ENCODE data around the gene ZNF329. TPM values are rescaled to one million over a fixed set of nuclear protein-coding genes. Genes with fewer than 3 reads are reported as not detected.

ZNF329 gene
- total RNA-seq, 1 donor from 2014 or later: 11.1 TPM

DNA sequence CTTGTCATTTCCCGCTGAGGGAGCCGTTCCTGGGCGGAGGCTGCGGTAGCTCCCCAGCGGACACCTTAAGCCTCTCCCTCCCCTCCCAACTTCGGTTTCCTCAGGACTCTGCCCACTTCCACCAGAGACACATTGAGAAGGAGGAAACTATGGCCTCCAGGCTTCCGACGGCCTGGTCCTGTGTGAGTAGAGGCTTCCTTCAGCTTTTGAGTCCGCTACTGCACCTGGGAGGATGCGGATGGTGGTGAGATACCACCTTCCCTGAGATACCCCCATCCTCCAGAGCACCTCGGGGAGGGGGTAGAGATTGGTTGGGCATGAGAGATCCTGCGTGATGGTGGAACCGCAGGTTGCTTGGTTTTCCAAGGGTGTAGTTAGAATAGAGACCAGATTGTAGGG is 33.2 kb upstream of the ZNF329 start:
- H3K27ac ChIP-seq (ENCODE audit: low read depth, low read length): peak overlapping the region; percentile 93

DNA sequence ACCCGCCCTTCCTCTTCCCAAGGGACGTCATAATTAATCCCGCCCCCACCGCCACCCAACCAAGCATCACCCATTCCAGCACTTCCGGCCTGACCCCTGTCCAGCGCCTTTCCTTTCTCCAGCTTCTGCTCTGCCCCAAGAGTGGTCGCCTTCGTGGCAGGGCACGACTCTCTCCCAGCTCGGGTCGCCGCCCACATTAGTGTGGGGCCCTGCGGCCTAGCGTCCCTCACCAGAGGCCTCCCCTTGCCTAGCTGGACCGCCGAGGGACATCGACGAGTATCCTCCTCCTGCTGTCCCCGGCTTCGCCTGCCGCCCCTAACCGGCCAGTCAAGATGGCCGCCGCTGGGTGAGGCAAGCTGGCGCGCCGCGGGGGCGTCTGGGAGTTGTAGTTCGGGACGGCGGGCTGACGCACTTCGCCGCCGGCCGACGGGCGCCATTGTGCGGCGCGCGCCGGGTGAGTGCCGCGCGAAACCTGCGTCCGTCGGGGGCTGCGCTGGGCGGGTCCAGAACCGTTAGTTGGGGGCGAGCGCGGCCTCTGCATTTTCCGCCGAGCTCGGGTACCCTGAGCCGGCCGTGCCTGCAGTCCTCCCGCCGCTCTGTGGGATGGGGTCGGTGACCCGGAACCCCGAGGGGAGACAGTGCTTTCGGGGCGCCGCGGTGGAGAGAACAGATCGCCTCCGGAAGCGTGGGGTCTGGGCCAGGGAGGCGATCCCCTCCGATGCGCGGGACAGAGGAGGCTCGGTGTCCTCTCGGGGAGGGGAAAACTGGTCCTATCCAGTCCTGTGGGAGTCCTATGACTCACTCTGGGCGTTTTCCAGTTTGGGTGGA is 32.6 kb upstream of the ZNF329 start, which contains the start of gene ZNF274:
Gene ZNF274, plus strand, starts transcription at position 73 of the 828 bp plus-strand sequence. CDS start 905 bp downstream, outside the sequence.
- H3K79me2 ChIP-seq (ENCODE audit: insufficient read depth, low read length): peaks cover 36% of the 10 kb centered on the region
- H3K27me3 ChIP-seq (ENCODE audit: insufficient read depth, low read length): no peaks in the 10 kb centered on the region
- H4K20me1 ChIP-seq (ENCODE audit: insufficient read depth, low read length): no peaks in the 10 kb centered on the region
- H3K4me3 Mint-ChIP-seq (ENCODE audit: unreplicated experiment): peak within 1 kb of the TSS; percentile 94
- peak within 1 kb of the TSS; percentile 91 for H3K9ac ChIP-seq (ENCODE audit: low read length)
- peaks cover 55% of the 10 kb centered on the region for H3K9me3 ChIP-seq (ENCODE audit: insufficient read depth, low read depth, low read length)
- peaks cover 14% of the 10 kb centered on the region for H3K36me3 ChIP-seq (ENCODE audit: insufficient read depth, low read length)
- no peaks in the 10 kb centered on the region for H3K27me3 Mint-ChIP-seq (ENCODE audit: low read depth, unreplicated experiment)
- peak within 1 kb of the TSS; percentile 93 for H3K27ac ChIP-seq (ENCODE audit: low read depth, low read length)
- H3K36me3 Mint-ChIP-seq (ENCODE audit: low read depth, unreplicated experiment): peaks cover 61% of the 10 kb centered on the region
- H3K27ac Mint-ChIP-seq (ENCODE audit: unreplicated experiment): peak within 1 kb of the TSS; percentile 99
- DNase-seq (ENCODE audit: low read depth): peak; percentile 85
- FAIRE-seq: no peak
- peak within 1 kb of the TSS; percentile 95 for H3K4me2 ChIP-seq (ENCODE audit: low read length)
- H3K9me3 Mint-ChIP-seq (ENCODE audit: unreplicated experiment): peaks cover 79% of the 10 kb centered on the region
- H3K4me1 ChIP-seq (ENCODE audit: insufficient read depth, low read length): peaks cover 2% of the 10 kb centered on the region
- TF ChIP-seq, protein P1, sequence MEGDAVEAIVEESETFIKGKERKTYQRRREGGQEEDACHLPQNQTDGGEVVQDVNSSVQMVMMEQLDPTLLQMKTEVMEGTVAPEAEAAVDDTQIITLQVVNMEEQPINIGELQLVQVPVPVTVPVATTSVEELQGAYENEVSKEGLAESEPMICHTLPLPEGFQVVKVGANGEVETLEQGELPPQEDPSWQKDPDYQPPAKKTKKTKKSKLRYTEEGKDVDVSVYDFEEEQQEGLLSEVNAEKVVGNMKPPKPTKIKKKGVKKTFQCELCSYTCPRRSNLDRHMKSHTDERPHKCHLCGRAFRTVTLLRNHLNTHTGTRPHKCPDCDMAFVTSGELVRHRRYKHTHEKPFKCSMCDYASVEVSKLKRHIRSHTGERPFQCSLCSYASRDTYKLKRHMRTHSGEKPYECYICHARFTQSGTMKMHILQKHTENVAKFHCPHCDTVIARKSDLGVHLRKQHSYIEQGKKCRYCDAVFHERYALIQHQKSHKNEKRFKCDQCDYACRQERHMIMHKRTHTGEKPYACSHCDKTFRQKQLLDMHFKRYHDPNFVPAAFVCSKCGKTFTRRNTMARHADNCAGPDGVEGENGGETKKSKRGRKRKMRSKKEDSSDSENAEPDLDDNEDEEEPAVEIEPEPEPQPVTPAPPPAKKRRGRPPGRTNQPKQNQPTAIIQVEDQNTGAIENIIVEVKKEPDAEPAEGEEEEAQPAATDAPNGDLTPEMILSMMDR (IDR thresholded peaks at IDR 0.05; ENCODE audit: insufficient read depth, low read depth, low read length): no peak
- TF ChIP-seq EZH2 (IDR thresholded peaks at IDR 0.05; ENCODE audit: insufficient read depth, low read length): no peak
- H3K4me3 ChIP-seq (ENCODE audit: insufficient read depth, low read depth, low read length): peak within 1 kb of the TSS; percentile 76
- peak within 1 kb of the TSS; percentile 99 for H2AFZ ChIP-seq (ENCODE audit: low read depth, low read length)
- peaks cover 5% of the 10 kb centered on the region for H3K4me1 Mint-ChIP-seq (ENCODE audit: low read depth, unreplicated experiment)

More for the DNA sequence above, 33.2 kb upstream of the ZNF329 start:
- H3K36me3 ChIP-seq (ENCODE audit: insufficient read depth, low read length): peaks cover 13% of the 10 kb centered on the region
- H4K20me1 ChIP-seq (ENCODE audit: insufficient read depth, low read length): no peaks in the 10 kb centered on the region
- peak overlapping the region; percentile 99 for H2AFZ ChIP-seq (ENCODE audit: low read depth, low read length)
- H3K4me2 ChIP-seq (ENCODE audit: low read length): peak overlapping the region; percentile 95
- peak overlapping the region; percentile 99 for H3K27ac Mint-ChIP-seq (ENCODE audit: unreplicated experiment)
- peaks cover 55% of the 10 kb centered on the region for H3K9me3 ChIP-seq (ENCODE audit: insufficient read depth, low read depth, low read length)
- peaks cover 2% of the 10 kb centered on the region for H3K4me1 ChIP-seq (ENCODE audit: insufficient read depth, low read length)
- peak overlapping the region; percentile 76 for H3K4me3 ChIP-seq (ENCODE audit: insufficient read depth, low read depth, low read length)
- TF ChIP-seq, protein P1 (IDR thresholded peaks at IDR 0.05; ENCODE audit: insufficient read depth, low read depth, low read length): no peak
- no peak for TF ChIP-seq EZH2 (IDR thresholded peaks at IDR 0.05; ENCODE audit: insufficient read depth, low read length)
- H3K36me3 Mint-ChIP-seq (ENCODE audit: low read depth, unreplicated experiment): peaks cover 60% of the 10 kb centered on the region
- peak overlapping the region; percentile 94 for H3K4me3 Mint-ChIP-seq (ENCODE audit: unreplicated experiment)
- FAIRE-seq (no peak), DNase-seq (ENCODE audit: low read depth) (no peak)
- no peaks in the 10 kb centered on the region for H3K27me3 Mint-ChIP-seq (ENCODE audit: low read depth, unreplicated experiment)
- peaks cover 36% of the 10 kb centered on the region for H3K79me2 ChIP-seq (ENCODE audit: insufficient read depth, low read length)
- H3K9me3 Mint-ChIP-seq (ENCODE audit: unreplicated experiment): peaks cover 76% of the 10 kb centered on the region
- H3K27me3 ChIP-seq (ENCODE audit: insufficient read depth, low read length): no peaks in the 10 kb centered on the region
- H3K4me1 Mint-ChIP-seq (ENCODE audit: low read depth, unreplicated experiment): peaks cover 5% of the 10 kb centered on the region
- H3K9ac ChIP-seq (ENCODE audit: low read length): peak overlapping the region; percentile 91
